Body of pancreas (tissue), 4 donors: ENCODE data around the gene HOXB9. TPM values are rescaled to one million over a fixed set of nuclear protein-coding genes. Genes with fewer than 3 reads are reported as not detected.

ENCODE experiments used
- ATAC-seq: fragments of 150-250 bp; one replicate; pipeline ENCODE4 v1.9.1; 2016
- DNase-seq, 4 donors: peaks; one replicate each; pipeline ENCODE4 v3.0.0-alpha.2; 2019
- H3K27ac ChIP-seq, 4 donors: fragments of 200-600 bp; sonication (generic); 1 replicate in 3 of 4; 2 replicates in 1 of 4; pipeline versions ENCODE4 v1.5.1 to v1.6.1; 2016 to 2019; ENCODE audit warnings: mild to moderate bottlenecking in 1 of 4, mixed read lengths in 1 of 4, moderate library complexity in 1 of 4
- H3K27me3 ChIP-seq, 2 donors: fragments of 200-600 bp; sonication (generic); one replicate each; pipeline ENCODE4 v1.6.0; 2016; ENCODE audit warnings: mild to moderate bottlenecking in 1 of 2
- H3K36me3 ChIP-seq, 2 donors: fragments of 200-600 bp; sonication (generic); replicated peaks in 1 of 2; 2 replicates each; pipeline ENCODE4 v1.5.1; 2016; ENCODE audit warnings: low read depth in 2 of 2; ENCODE audit not compliant: insufficient read depth in 1 of 2
- H3K4me1 ChIP-seq: fragments of 200-600 bp; sonication (generic); one replicate; pipeline ENCODE4 v1.6.0; 2016
- H3K4me3 ChIP-seq, 2 donors: fragments of 200-600 bp; sonication (generic); 1 replicate in 1 of 2; 2 replicates in 1 of 2; pipeline ENCODE4 v1.5.1; 2016 to 2019
- H3K9me3 ChIP-seq, 3 donors: fragments of 200-600 bp; sonication (generic); 1 replicate in 2 of 3; 2 replicates in 1 of 3; pipeline ENCODE4 v1.5.1; 2016
- POLR2A ChIP-seq, 3 donors: fragments of 450-650 bp; IDR thresholded peaks; one replicate each; pipeline ENCODE4 v1.6.1; 2016; ENCODE audit warnings: antibody characterized with exemption in 3 of 3, mild to moderate bottlenecking in 2 of 3
- WGBS, 2 donors: methylation state at CpG; one replicate each; pipeline ENCODE4 v1.1.5; 2017; 5-methylcytosine and 5-hydroxymethylcytosine counted together
- intact Hi-C: fragments of 100-400 bp; cut with DNase I; formaldehyde crosslinking; loops from one replicate; pipeline ENCODE4 v1.15.1; 2023
- total RNA-seq, 2 donors: library from RNA; depleted of rRNA; stranded (reverse); fragments of >200 nt; gene quantifications; one replicate each; pipeline ENCODE4 v1.1.0, GENCODE V29; 2016
- TF ChIP-seq, protein P1 (sequence below), 7 experiments: fragments of 450-650 bp in 4 of 7; fragments of 200-600 bp in 3 of 7; sonication (generic) in 3 of 7; IDR thresholded peaks; one replicate each; pipeline ENCODE4 v1.5.1; 2016 to 2019; ENCODE audit warnings: antibody characterized with exemption in 7 of 7

HOXB9 gene
- total RNA-seq, 2 donors from 2014 or later: not detected

DNA sequence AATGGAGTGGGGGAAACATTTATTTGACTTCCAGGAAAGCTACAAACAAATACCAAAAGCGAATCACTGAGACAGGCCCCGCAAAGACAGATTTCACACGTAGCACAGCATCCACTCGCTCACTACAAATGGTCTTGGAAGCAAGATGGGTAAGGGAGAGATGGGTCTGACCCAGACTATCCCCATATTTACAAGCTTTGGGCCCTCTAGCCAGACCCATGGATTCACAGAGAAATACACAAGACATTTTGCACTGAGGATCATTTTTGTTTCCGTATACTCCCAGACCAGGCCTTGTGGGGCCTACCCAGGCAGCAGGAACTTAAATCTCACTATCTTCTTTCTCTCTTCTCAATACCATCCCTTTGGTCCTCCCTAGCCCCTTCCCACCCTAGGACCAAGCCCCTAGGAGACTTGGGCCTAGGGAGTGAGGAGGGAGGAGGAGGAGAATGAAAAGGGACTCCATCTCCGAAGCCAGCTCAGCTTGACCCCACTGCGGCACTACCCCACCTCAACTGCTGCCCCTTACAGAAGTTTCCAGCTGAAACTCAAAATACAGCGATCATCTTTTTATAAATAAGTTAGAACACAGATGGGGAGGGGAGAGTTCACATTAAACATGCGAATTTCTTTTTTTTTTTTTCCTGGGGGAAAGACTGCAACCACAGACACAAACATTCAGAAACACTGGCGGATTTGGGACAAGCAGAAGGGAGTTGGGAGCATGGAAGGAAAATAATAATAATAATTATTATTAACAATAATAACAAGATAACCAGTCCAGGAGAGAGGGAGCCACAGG is 34.7 kb downstream of the HOXB9 start:
- ATAC-seq (no peak), DNase-seq (no peak)
- peaks cover 16% of the 10 kb centered on the region for H3K4me1 ChIP-seq
- H3K36me3 ChIP-seq: no peaks in the 10 kb centered on the region
- no peaks in the 10 kb centered on the region for H3K9me3 ChIP-seq
- H3K4me3 ChIP-seq: no peak overlapping the region
- 80 to 82% methylated on average over 10 of the region's 10 CpGs for WGBS, 2 donors
- TF ChIP-seq, protein P1, sequence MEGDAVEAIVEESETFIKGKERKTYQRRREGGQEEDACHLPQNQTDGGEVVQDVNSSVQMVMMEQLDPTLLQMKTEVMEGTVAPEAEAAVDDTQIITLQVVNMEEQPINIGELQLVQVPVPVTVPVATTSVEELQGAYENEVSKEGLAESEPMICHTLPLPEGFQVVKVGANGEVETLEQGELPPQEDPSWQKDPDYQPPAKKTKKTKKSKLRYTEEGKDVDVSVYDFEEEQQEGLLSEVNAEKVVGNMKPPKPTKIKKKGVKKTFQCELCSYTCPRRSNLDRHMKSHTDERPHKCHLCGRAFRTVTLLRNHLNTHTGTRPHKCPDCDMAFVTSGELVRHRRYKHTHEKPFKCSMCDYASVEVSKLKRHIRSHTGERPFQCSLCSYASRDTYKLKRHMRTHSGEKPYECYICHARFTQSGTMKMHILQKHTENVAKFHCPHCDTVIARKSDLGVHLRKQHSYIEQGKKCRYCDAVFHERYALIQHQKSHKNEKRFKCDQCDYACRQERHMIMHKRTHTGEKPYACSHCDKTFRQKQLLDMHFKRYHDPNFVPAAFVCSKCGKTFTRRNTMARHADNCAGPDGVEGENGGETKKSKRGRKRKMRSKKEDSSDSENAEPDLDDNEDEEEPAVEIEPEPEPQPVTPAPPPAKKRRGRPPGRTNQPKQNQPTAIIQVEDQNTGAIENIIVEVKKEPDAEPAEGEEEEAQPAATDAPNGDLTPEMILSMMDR (IDR thresholded peaks at IDR 0.05): no peak
- TF ChIP-seq POLR2A (IDR thresholded peaks at IDR 0.05): no peak
- intact Hi-C loops: no loop called here
- peaks cover 0 to 43% of the 10 kb centered on the region in 2 donors for H3K27me3 ChIP-seq
- H3K27ac ChIP-seq: peak overlapping the region in 2 of 4 donors; percentile 5 to 26

DNA sequence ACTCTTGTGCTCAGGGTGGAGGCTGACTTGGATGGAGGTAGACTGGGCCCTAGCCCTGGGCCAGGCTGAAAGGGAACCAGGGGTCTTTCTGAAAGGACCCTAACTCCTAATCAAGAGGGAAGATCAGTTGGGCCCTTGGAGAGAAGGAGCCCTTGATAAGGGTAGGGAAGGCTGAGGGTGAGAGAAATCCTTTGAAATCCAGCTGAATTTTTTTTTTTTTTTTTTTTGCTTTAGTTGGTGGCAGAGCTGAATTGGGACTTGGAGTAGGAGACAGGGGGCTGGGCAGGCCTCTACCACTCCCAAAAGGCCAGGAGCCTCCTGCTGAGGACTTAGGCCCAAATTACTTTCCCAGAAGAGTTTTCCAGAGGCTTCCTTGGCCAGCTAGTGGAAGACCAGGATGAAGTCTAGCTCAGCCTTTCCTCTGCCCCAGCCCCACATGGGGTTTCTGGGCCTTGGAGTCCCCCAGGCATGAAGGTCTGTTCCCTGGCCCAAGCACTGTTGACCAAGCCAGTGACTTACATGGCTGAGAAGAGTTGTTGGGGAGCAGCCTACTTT is 35.5 kb downstream of the HOXB9 start:
- Histone ChIP-seq H3K4me1 (peaks cover 16% of the 10 kb centered on the region), H3K4me3 (no peak overlapping the region), H3K27me3 (peaks cover 0 to 43% of the 10 kb centered on the region in 2 donors), H3K9me3 (no peaks in the 10 kb centered on the region), H3K36me3 (no peaks in the 10 kb centered on the region), H3K27ac (no peak overlapping the region)
- intact Hi-C loops: no loop called here
- TF ChIP-seq, protein P1 (IDR thresholded peaks at IDR 0.05): no peak
- TF ChIP-seq POLR2A (IDR thresholded peaks at IDR 0.05): no peak
- ATAC-seq (no peak), DNase-seq (no peak)

DNA sequence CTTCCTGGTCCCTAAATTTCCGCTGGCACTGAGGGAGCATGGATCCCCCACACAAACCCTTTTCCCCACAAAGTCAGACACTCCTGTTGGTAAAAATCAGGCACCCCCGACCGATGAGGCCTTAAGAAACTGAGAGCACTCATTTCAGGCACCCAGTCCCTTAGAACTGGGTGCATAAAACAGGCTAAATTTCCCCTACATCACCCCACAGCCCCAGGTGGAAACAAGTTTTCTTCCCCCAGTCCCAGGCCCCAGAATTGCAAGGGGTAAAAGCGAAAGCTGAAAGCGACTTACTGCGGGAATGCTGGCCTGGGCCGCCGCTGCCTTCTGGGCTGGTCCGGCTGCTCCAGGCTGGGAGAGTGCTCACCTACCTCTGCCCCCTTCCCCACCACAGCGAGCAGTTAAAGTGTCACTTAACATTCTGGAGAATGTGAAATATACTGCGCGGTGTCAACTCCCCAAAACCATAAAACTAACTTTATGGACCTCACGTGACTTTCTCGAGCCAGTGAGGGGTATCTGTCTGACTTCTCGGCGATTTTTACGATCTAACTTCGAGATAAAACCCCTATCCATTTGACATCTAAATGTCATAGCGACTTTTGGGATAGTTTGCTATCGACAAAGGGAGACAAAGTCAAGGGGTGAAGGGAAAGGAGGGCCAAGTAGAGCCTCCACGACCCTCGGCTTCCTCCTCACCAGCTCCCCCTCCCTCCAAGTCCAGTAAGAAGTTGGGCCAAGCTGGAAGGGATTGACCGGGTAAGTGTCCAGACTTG is 36.1 kb downstream of the HOXB9 start, which contains the start of gene HOXB3:
HOXB3 (minus strand) TSS at position 411 of the 776 bp plus-strand sequence. CDS start 37,767 bp downstream, outside the sequence.
- intact Hi-C loops: no loop called here
- WGBS, 2 donors: 46 to 47% methylated on average over 22 to 23 of the region's 23 CpGs
- Histone ChIP-seq H3K27ac (no peak within 1 kb of the TSS), H3K4me3 (no peak within 1 kb of the TSS), H3K27me3 (peaks cover 0 to 43% of the 10 kb centered on the region in 2 donors), H3K36me3 (no peaks in the 10 kb centered on the region), H3K4me1 (peaks cover 22% of the 10 kb centered on the region), H3K9me3 (no peaks in the 10 kb centered on the region)
- DNase-seq: no peak
- TF ChIP-seq POLR2A (IDR thresholded peaks at IDR 0.05): no peak
- TF ChIP-seq, protein P1 (IDR thresholded peaks at IDR 0.05): no peak
- ATAC-seq: no peak

DNA sequence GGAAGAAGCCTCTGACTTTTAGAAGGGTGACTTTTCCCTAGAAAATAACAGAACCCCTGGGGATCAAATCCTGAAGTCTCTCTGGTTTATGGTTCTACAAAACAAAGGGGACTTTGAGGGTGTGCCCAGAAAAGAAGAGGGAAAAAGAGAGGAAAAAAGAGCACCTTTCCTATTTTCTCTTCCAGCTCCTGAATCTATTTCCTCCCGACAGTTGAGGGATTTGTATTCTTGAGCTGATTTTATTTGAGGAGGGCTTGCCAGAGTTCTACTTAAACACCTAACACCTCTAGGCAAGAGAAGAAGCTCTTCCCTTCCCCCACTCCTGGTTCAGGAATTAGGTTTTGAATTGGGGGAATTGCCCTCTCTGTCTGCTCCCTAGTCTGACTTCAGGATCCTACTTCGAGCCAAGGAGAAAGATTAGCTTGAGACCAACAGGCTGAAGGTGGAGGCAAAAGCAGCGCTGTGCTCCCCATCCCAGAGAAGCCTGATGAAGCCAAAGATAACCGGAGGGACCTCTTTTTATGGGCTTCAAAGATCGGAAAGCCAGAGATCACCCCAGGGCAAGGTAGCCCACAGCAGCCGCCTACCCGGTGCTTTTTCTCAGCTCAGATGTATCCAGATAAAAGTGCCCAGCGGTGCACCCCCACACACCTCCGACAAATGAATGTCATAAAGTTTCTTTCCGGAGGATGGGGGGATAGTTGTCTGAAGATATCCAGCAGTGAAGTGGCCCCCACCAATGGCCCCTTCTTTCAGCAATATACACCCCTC is 36.9 kb downstream of the HOXB9 start:
- Histone ChIP-seq H3K4me1 (peaks cover 24% of the 10 kb centered on the region), H3K27ac (no peak overlapping the region), H3K36me3 (no peaks in the 10 kb centered on the region), H3K4me3 (no peak overlapping the region), H3K9me3 (no peaks in the 10 kb centered on the region), H3K27me3 (peaks cover 0 to 41% of the 10 kb centered on the region in 2 donors)
- TF ChIP-seq, protein P1 (IDR thresholded peaks at IDR 0.05): no peak
- no peak for TF ChIP-seq POLR2A (IDR thresholded peaks at IDR 0.05)
- ATAC-seq (no peak), DNase-seq (no peak)
- WGBS, 2 donors: 13 to 18% methylated on average over 10 of the region's 10 CpGs
- intact Hi-C loops: no loop called here
